ENCODE results near the gene HECW1.

GRCh38 chr7:43341132-43341531 lies 228.7 kb downstream of the HECW1 start:
- TF ChIP-seq CTCF (IDR thresholded peaks at IDR 0.05) = no peak
- TF ChIP-seq EZH2 (IDR thresholded peaks at IDR 0.05; ENCODE audit: borderline replicate concordance, insufficient read depth, low read depth, low read length, poor library complexity, severe bottlenecking) = no peak

All from B cell (primary cell).